NCI-H345 treated with DMSO at 0.1 percent for 48 hours (cell line): ENCODE measurements around the gene GZMH.
"Not testable (repeated sequence)": the region's sequence is repeated elsewhere in the genome, so short reads cannot be mapped to it uniquely, and the experiment has no call there.

ENCODE experiments used
- DNase-seq: peaks from one replicate; lab custom pipeline; 2025; ENCODE audit not compliant: unreplicated experiment; lab: John Stamatoyannopoulos, UW

The GZMH gene

GRCh38 chr14:24597403-24597802, 12.1 kb downstream of the GZMH start:
- no peak for DNase-seq

- no peak for DNase-seq
Measured at GRCh38 chr14:24595073-24595808, 14.2 kb downstream of the GZMH start.

- not testable (repeated sequence) for DNase-seq
Measured at GRCh38 chr14:24591004-24591403, 18.5 kb downstream of the GZMH start.

- not testable (repeated sequence) for DNase-seq
Measured at GRCh38 chr14:24584402-24584801, 25.1 kb downstream of the GZMH start.

GRCh38 chr14:24578558-24578957, 30.9 kb downstream of the GZMH start:
- DNase-seq: no peak

- DNase-seq: no peak
Measured at GRCh38 chr14:24576771-24577170, 32.7 kb downstream of the GZMH start.

- DNase-seq: no peak
Measured at GRCh38 chr14:24576182-24576581, 33.3 kb downstream of the GZMH start, which contains the start of gene CTSG. TSS of gene CTSG (minus strand) at chr14:24576250. CDS start at chr14:24576223, 27 bp downstream.

- no peak for DNase-seq
Measured at GRCh38 chr14:24574206-24574774, 35.2 kb downstream of the GZMH start.

- DNase-seq: no peak
Measured at GRCh38 chr14:24566318-24566717, 43.2 kb downstream of the GZMH start.

- no peak for DNase-seq
Measured at GRCh38 chr14:24565766-24566165, 43.7 kb downstream of the GZMH start.

- no peak for DNase-seq
Measured at GRCh38 chr14:24563505-24563904, 46.0 kb downstream of the GZMH start.

- DNase-seq: no peak
Measured at GRCh38 chr14:24556756-24557155, 52.7 kb downstream of the GZMH start.
